GM10248 (cell line): ENCODE data around the gene SH2D6.

ENCODE experiments used
- CTCF ChIA-PET: fragments of 300-600 bp; sonication (Branson Sonifier 250); formaldehyde crosslinking; extraction: SDS; loops from one replicate; lab custom pipeline; 2021; ENCODE audit warnings: antibody characterized with exemption; lab: Yijun Ruan, JAX
- POLR2A ChIA-PET: fragments of 350-650 bp; sonication (Branson Sonifier 250); formaldehyde crosslinking; extraction: SDS; loops from one replicate; lab custom pipeline; 2020; ENCODE audit warnings: antibody characterized with exemption; lab: Yijun Ruan, JAX
- DNase-seq: peaks from one replicate; pipeline ENCODE4 v3.0.0; 2012; ENCODE audit errors: extremely low spot score
- CTCF ChIP-seq: IDR thresholded peaks from 2 replicates; pipeline ENCODE4 v1.5.1; 2012; ENCODE audit warnings: mild to moderate bottlenecking, low read depth; ENCODE audit errors: extremely low read depth, missing control alignments, control extremely low read depth

The SH2D6 gene

GRCh38 chr2:85434696-85435095, 16.2 kb downstream of the SH2D6 start:
- no peak for TF ChIP-seq CTCF
- POLR2A ChIA-PET = interaction anchor here (1.6 kb wide), 1 partner anchor 104 kb away, joined by 4 read pairs; the partner anchor contains the start of gene MAT2A
- CTCF ChIA-PET = interaction anchor here (0.8 to 2.6 kb wide), 2 partner anchors 8 to 15 kb away, joined by 3 to 28 read pairs; partner anchors contain the start of gene SH2D6

DNA sequence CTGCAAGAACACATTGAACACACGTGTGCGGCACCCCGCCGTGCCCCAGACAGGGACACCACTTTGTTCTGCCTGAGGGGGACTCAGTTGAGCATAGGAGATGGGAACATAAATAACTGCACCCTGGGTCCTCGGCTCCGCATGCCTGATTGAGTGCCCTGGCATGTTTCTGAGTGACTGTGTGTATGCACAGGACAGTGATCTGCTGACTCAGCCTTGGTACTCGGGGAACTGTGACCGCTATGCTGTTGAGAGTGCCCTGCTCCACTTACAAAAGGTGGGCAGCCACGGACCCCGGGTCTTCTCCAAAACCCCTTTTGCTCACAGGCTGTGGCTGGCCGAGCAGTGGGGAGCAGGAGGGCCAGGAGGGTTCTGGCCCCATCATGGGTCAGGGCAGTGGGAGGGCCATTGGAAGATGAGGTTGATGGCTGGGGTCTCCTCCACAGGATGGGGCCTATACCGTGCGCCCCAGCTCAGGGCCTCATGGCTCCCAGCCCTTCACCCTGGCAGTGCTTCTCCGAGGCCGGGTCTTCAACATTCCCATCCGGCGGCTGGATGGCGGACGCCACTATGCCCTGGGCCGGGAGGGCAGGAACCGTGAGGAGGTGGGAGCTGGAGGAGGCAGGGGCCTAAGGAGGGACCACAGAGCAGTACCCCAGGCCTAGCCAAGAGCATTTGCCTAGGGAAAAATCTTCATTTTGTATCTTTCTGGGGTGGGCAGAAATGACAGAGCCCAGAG, 16.9 kb downstream of the SH2D6 start:
- DNase-seq = no peak
- no peak for TF ChIP-seq CTCF
- CTCF ChIA-PET = interaction anchor here (0.8 to 2.6 kb wide), 3 partner anchors 8 to 16 kb away, joined by 3 to 28 read pairs (median 4); partner anchors contain the start of gene SH2D6
- POLR2A ChIA-PET = interaction anchor here (1.6 kb wide), 1 partner anchor 103 kb away, joined by 4 read pairs; the partner anchor contains the start of gene MAT2A

More at GRCh38 chr2:85434696-85435095, 16.2 kb downstream of the SH2D6 start:
- DNase-seq = no peak

GRCh38 chr2:85435981-85436835, 17.7 kb downstream of the SH2D6 start:
- POLR2A ChIA-PET = no interaction called here
- no peak for DNase-seq
- CTCF ChIA-PET = interaction anchor here (0.9 to 2.3 kb wide), 3 partner anchors 8 to 116 kb away, joined by 4 to 9 read pairs (median 6); no protein-coding TSS in a partner anchor
- no peak for TF ChIP-seq CTCF

DNA sequence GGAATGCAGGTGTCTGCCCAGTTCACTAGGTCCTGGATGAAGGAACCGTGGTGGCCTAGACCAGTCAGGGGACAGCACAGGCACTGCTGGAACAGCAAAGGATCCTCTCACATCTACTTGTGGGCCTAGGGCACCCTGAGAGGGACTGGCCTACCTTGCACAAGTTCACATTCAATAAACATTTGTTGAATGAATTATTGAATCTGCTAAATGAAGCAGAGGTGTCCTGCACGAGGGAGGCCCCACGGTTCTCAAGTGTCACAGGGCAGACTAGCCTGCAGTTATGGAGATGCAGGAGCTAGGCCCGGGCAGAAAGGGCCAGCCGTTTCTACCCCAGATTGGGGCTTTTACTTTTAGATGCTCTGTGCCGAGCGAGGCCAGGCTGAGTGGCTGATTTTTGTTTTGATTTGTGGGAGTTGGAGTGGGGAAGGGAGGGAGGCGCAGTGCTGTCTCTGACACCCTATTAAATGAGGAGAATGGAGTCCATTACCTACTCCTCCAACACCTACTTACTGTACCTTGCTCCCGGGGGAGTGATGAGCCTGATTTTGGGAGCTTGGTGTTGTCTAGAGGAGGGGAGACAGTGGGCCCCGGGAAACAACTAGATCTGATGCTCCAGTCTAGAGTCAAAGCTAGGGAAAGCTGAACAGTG, 18.4 kb downstream of the SH2D6 start:
- POLR2A ChIA-PET = interaction anchor here (0.6 to 1.0 kb wide), 6 partner anchors 9 to 692 kb away, joined by 3 to 10 read pairs (median 4); partner anchors contain the start of gene MAT2A
- TF ChIP-seq CTCF = no peak
- CTCF ChIA-PET = interaction anchor here (0.8 to 2.3 kb wide), 9 partner anchors 9 to 120 kb away, joined by 3 to 9 read pairs (median 5); partner anchors contain the start of gene MAT2A
- DNase-seq = no peak

- no peak for TF ChIP-seq CTCF
- ChIA-PET POLR2A (interaction anchor here (0.6 to 1.0 kb wide), 7 partner anchors 10 to 691 kb away, joined by 3 to 10 read pairs (median 4); partner anchors contain the start of gene MAT2A), CTCF (interaction anchor here (0.8 to 2.3 kb wide), 11 partner anchors 10 to 119 kb away, joined by 3 to 10 read pairs (median 5); partner anchors contain the start of gene MAT2A)
- peak; percentile 88 for DNase-seq
Measured at GRCh38 chr2:85437488-85438200, 19.1 kb downstream of the SH2D6 start.
